ENCODE data around the gene GHDC.

Gene GHDC

GRCh38 chr17:42202696-42203095 is 8.4 kb upstream of the GHDC start:
- no peak overlapping the region for H3K4me3 ChIP-seq (ENCODE audit: low read depth, low read length)
- TF ChIP-seq, protein P1, sequence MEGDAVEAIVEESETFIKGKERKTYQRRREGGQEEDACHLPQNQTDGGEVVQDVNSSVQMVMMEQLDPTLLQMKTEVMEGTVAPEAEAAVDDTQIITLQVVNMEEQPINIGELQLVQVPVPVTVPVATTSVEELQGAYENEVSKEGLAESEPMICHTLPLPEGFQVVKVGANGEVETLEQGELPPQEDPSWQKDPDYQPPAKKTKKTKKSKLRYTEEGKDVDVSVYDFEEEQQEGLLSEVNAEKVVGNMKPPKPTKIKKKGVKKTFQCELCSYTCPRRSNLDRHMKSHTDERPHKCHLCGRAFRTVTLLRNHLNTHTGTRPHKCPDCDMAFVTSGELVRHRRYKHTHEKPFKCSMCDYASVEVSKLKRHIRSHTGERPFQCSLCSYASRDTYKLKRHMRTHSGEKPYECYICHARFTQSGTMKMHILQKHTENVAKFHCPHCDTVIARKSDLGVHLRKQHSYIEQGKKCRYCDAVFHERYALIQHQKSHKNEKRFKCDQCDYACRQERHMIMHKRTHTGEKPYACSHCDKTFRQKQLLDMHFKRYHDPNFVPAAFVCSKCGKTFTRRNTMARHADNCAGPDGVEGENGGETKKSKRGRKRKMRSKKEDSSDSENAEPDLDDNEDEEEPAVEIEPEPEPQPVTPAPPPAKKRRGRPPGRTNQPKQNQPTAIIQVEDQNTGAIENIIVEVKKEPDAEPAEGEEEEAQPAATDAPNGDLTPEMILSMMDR (conservative IDR thresholded peaks at IDR 0.05; ENCODE audit: low read depth, low read length) = no peak
- peak; percentile 44 for DNase-seq (ENCODE audit: low read depth)

- TF ChIP-seq, protein P1 (conservative IDR thresholded peaks at IDR 0.05; ENCODE audit: low read depth, low read length) = no peak
- DNase-seq (ENCODE audit: low read depth) = no peak
- no peak overlapping the region for H3K4me3 ChIP-seq (ENCODE audit: low read depth, low read length)
These were observed 7.9 kb upstream of the GHDC start for GRCh38 chr17:42202159-42202558.

DNA sequence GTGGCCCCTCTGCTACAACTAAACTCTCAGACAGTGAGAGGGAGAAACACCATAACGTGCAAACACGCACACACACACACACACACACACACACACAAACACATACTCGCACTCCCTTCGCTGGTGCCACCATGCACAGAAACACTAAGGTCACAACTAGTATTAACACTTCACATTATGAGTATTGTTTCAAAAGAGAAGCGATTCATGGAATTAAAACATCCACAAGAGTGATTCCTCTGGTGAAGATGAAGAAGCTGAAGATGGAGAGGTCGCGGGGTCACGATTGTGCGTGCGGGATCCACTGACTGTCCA is 7.1 kb upstream of the GHDC start:
- TF ChIP-seq, protein P1 (conservative IDR thresholded peaks at IDR 0.05; ENCODE audit: low read depth, low read length) = no peak
- no peak overlapping the region for H3K4me3 ChIP-seq (ENCODE audit: low read depth, low read length)
- no peak for DNase-seq (ENCODE audit: low read depth)

DNA sequence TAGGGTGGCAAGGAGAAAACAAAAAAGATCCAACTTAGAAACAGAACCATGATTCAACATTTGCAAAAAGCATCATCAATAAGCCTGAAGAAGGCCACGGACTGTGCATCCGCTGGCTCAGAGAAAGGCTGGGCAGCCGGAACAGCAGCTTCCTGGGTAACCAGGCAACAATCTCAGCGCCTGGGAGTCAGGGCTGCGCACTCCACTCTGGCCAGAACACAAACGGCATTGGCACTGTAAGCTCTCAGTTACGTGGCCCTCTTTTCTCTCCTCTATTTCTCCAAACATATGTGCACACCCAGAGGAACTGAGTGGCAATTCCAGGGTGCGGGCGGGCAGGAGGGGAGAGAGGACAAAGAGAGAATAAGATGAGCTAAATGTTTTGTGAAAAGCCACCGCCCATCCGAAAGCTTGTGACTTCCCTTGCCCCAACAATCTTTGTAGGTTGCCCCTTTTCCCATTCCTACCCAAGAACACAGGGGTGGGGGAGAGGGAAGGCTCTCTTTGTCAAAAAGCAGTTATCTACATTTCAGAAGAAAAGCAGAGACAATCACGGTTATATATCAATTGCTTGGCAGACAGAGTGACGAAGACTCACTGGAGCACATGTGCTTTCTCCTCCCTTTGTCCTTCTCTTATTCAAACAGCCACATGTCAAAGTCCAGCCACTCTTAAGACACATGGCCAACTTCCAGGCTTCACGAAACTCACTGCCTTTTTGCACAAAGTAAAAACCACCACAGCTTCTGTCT is 6.6 kb upstream of the GHDC start:
- H3K4me3 ChIP-seq (ENCODE audit: low read depth, low read length) = no peak overlapping the region
- no peak for DNase-seq (ENCODE audit: low read depth)
- TF ChIP-seq, protein P1 (conservative IDR thresholded peaks at IDR 0.05; ENCODE audit: low read depth, low read length) = no peak

DNA sequence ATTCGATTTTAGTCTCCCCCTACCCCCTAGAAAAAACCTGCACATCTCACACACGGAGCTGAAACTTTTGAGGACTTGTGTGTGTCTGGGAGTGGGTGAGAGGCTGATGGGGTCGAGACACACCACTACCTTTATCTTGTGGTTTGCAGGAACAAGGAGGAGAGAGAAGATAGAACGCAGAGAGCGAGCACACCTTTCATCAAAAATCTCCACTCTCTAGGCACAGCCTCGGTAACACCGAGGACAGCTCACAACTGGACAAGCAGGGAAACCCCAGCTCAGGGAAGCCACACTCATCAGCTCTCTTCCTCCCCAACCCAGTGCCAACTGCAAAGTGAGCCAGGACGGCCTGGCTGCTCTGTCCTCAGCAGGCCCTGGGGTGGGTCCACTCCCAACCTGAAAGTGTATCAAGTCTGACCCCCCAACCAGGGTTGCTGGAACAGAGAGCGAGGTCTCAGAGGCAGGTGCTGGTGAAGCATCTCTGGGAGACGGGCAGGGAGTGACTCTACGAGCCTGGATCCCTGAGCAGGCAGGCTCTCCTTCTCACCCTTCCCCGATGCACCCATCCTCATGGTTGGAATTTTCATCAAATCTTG is 5.2 kb upstream of the GHDC start:
- TF ChIP-seq, protein P1 (conservative IDR thresholded peaks at IDR 0.05; ENCODE audit: low read depth, low read length) = no peak
- DNase-seq (ENCODE audit: low read depth) = no peak

DNA sequence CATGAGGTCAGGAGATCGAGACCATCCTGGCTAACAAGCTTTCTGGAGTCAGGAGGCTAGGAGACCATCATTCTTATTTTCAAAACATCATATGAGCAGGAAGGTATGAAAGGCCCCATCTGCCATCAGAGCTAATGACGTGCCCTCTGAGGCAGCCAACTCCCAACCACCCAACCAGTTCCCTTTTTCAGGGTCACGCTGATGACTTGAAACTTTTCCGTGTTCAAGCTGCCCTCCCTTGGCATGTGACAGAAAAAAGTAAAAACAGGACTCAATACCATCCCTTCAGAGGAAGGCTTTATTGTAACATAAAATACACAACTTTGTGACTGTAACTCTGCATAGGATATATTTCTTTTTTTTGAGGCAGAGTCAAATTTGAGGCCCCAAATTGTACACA is 4.6 kb upstream of the GHDC start:
- no peak overlapping the region for H3K4me3 ChIP-seq (ENCODE audit: low read depth, low read length)
- TF ChIP-seq, protein P1 (conservative IDR thresholded peaks at IDR 0.05; ENCODE audit: low read depth, low read length) = no peak
- no peak for DNase-seq (ENCODE audit: low read depth)

More for the DNA sequence above, 5.2 kb upstream of the GHDC start:
- H3K4me3 ChIP-seq (ENCODE audit: low read depth, low read length) = no peak overlapping the region

Data from choroid plexus epithelial cell (primary cell).